Lower lobe of right lung (tissue), 2 donors: ENCODE data around the gene GMDS. TPM values are rescaled to one million over a fixed set of nuclear protein-coding genes. Genes with fewer than 3 reads are reported as not detected.

Experiments
- ATAC-seq, 2 donors: fragments of 200-7000 bp; cut with Tn5 transposase; one replicate each; pipeline ENCODE4 v1.9.1; 2020 to 2022; ENCODE audit warnings: mild to moderate bottlenecking in 2 of 2, moderate library complexity in 2 of 2
- DNase-seq: peaks from one replicate; pipeline ENCODE4 v3.0.0-alpha.2; 2020
- H3K27ac ChIP-seq: fragments of 200-600 bp; one replicate; pipeline ENCODE4 v1.8.0; 2022
- H3K27me3 ChIP-seq: fragments of 200-600 bp; one replicate; pipeline ENCODE4 v1.8.0; 2022; ENCODE audit warnings: low read depth
- H3K36me3 ChIP-seq: fragments of 200-600 bp; one replicate; pipeline ENCODE4 v1.8.0; 2022; ENCODE audit warnings: mild to moderate bottlenecking
- H3K4me1 ChIP-seq: fragments of 200-600 bp; one replicate; pipeline ENCODE4 v1.8.0; 2022
- H3K4me3 ChIP-seq: fragments of 200-600 bp; one replicate; pipeline ENCODE4 v1.8.0; 2022; ENCODE audit warnings: mild to moderate bottlenecking
- H3K9me3 ChIP-seq: fragments of 200-600 bp; one replicate; pipeline ENCODE4 v1.8.0; 2022
- CTCF ChIP-seq: fragments of 200-600 bp; IDR thresholded peaks from one replicate; pipeline ENCODE4 v1.8.0; 2022; ENCODE audit warnings: antibody characterized with exemption, mild to moderate bottlenecking
- intact Hi-C: fragments of 100-400 bp; cut with DNase I; formaldehyde crosslinking; loops from one replicate; pipeline ENCODE4 v1.11.0; 2022
- total RNA-seq: library from RNA; stranded (reverse); fragmentation: NEBNext Ultra II Directional; extraction: Animal tissue kit (Norgen Biotek cat#: 25700); gene quantifications from one replicate; pipeline ENCODE4 v1.2.1, GENCODE V29; 2021
- donor health status: DM: no; HTN: yes; CAD: no; lungs with severe emphysema.

GMDS gene
- total RNA-seq, 1 donor from 2014 or later: 12.7 TPM

DNA sequence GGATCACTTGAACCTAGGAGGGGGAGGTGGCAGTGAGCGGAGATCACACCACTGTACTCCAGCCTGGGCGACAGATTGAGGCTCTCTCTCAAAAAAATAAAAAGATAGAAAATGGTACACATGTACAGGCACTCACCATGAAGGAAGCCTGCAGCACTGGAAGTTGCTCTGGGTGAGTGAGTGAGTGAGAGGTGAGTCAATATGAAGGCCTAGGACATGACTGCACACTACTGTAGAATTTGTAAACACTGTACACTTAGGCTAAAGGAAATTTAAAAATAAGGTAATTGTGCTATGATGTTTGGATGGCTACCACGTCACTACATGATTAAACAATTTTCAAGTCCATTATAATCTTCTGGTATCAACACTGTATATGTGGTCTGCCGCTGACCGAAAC, 419.5 kb downstream of the GMDS start:
- no peaks in the 10 kb centered on the region for H3K27me3 ChIP-seq
- no peak overlapping the region for H3K27ac ChIP-seq
- H3K36me3 ChIP-seq: no peaks in the 10 kb centered on the region
- no peaks in the 10 kb centered on the region for H3K4me1 ChIP-seq
- intact Hi-C loops: no loop called here
- ATAC-seq (no peak), DNase-seq (no peak)
- no peak overlapping the region for H3K4me3 ChIP-seq
- no peak for TF ChIP-seq CTCF
- H3K9me3 ChIP-seq: peaks cover 11% of the 10 kb centered on the region

- H3K27ac ChIP-seq: no peak overlapping the region
- DNase-seq (no peak), ATAC-seq (no peak)
- peaks cover 11% of the 10 kb centered on the region for H3K9me3 ChIP-seq
- intact Hi-C loops: no loop called here
- H3K27me3 ChIP-seq: no peaks in the 10 kb centered on the region
- peaks cover 6% of the 10 kb centered on the region for H3K4me1 ChIP-seq
- TF ChIP-seq CTCF: no peak
- no peak overlapping the region for H3K4me3 ChIP-seq
- no peaks in the 10 kb centered on the region for H3K36me3 ChIP-seq
Measured at GRCh38 chr6:1825277-1825676, 420.1 kb downstream of the GMDS start.

DNA sequence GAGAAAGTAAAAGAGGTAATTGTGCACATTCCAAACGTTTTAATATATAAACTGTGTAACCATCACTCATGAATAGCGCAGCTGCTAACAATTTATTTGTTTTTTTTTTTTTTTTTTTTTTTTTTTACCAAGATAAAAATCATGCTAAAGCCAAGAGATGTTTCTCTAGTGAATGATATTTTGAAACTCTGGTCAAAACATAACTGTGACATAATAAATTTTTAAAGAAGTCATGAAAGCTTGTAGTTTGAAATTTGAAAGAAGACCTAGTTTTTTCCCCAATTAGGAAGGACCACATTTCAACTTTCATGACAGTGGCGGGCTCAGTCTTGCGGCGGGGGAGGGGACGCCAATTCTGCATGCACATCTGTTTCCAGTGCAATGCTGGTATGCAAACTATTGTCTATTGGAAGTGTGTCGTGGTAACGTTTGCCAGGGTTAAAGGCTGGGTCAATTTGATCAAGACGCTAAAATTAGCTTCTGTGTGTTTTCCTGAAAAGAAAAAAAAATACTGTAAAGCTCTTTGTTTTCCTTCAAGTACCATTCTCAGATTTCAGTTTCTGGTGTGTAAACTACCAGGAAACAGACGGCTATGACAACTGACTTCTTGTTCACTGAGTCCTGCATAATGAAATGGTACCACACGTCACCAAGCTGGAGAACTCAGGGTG, 423.8 kb downstream of the GMDS start:
- no peak overlapping the region for H3K4me3 ChIP-seq
- ATAC-seq: no peak
- H3K27ac ChIP-seq: no peak overlapping the region
- H3K36me3 ChIP-seq: no peaks in the 10 kb centered on the region
- intact Hi-C loops: no loop called here
- no peaks in the 10 kb centered on the region for H3K27me3 ChIP-seq
- no peak for TF ChIP-seq CTCF
- H3K9me3 ChIP-seq: no peaks in the 10 kb centered on the region
- no peak for DNase-seq
- peaks cover 9% of the 10 kb centered on the region for H3K4me1 ChIP-seq

DNA sequence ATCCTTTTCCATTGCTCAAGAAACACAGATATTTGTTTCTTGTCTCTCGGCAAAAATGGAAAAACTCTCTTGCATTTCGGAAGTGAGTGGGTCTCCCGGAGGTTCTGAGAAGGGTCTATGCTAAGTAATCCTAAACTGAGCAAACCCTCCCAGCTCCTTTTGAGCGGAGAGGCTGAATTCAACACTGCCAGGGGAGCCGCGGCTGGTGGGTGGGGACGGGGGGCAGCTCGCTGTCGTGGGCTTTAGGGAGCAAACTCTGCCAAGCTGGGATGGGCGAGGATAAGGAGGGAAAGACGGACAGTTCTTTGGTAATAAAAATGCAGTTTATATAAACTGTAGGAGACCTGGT, 424.3 kb downstream of the GMDS start:
- ATAC-seq: no peak
- no peak overlapping the region for H3K27ac ChIP-seq
- H3K4me1 ChIP-seq: peaks cover 9% of the 10 kb centered on the region

GRCh38 chr6:1820714-1821113, 424.7 kb downstream of the GMDS start:
- Histone ChIP-seq H3K4me1 (peaks cover 9% of the 10 kb centered on the region), H3K27ac (no peak overlapping the region), H3K4me3 (no peak overlapping the region), H3K36me3 (no peaks in the 10 kb centered on the region), H3K27me3 (no peaks in the 10 kb centered on the region), H3K9me3 (no peaks in the 10 kb centered on the region)
- intact Hi-C loops: no loop called here
- no peak for DNase-seq
- ATAC-seq: no peak
- no peak for TF ChIP-seq CTCF

More for the DNA sequence above, 424.3 kb downstream of the GMDS start:
- DNase-seq: no peak
- Histone ChIP-seq H3K36me3 (no peaks in the 10 kb centered on the region), H3K4me3 (no peak overlapping the region), H3K9me3 (no peaks in the 10 kb centered on the region), H3K27me3 (no peaks in the 10 kb centered on the region)
- intact Hi-C loops: no loop called here
- TF ChIP-seq CTCF: no peak
